Tibial nerve (tissue), 4 donors: Measurements from ENCODE around the gene ISOC2. TPM values are rescaled to one million over a fixed set of nuclear protein-coding genes. Genes with fewer than 3 reads are reported as not detected.
A peak's percentile ranks its signal among the peaks of the same experiment; 100 is the strongest.

Experiments used
- DNase-seq, 2 donors: peaks; one replicate each; pipeline ENCODE4 v3.0.0-alpha.2; 2019; ENCODE audit warnings: low spot score in 2 of 2
- H3K27ac ChIP-seq, 4 donors: fragments of 200-600 bp; sonication (generic) in 3 of 4; one replicate each; pipeline ENCODE4 v1.5.1; 2017 to 2019; ENCODE audit warnings: mild to moderate bottlenecking in 1 of 4
- H3K27me3 ChIP-seq, 2 donors: fragments of 200-600 bp; sonication (generic) in 1 of 2; one replicate each; pipeline versions ENCODE4 v1.5.1 to v1.6.0; 2017 to 2019
- H3K36me3 ChIP-seq, 3 donors: fragments of 200-600 bp; sonication (generic); one replicate each; pipeline ENCODE4 v1.5.1; 2018 to 2019
- H3K4me1 ChIP-seq, 4 donors: fragments of 200-600 bp; sonication (generic) in 3 of 4; one replicate each; pipeline ENCODE4 v1.5.1; 2017 to 2019
- H3K4me3 ChIP-seq, 4 donors: fragments of 200-600 bp; sonication (generic) in 3 of 4; one replicate each; pipeline ENCODE4 v1.5.1; 2017 to 2019; ENCODE audit warnings: mild to moderate bottlenecking in 1 of 4, moderate library complexity in 1 of 4
- H3K9me3 ChIP-seq, 4 donors: fragments of 200-600 bp; sonication (generic) in 3 of 4; one replicate each; pipeline ENCODE4 v1.5.1; 2017 to 2019
- EP300 ChIP-seq, 2 donors: sonication (generic); formaldehyde crosslinking; IDR thresholded peaks; one replicate each; pipeline ENCODE4 v1.6.1; 2017; ENCODE audit warnings: antibody characterized with exemption in 2 of 2, mild to moderate bottlenecking in 1 of 2
- POLR2A ChIP-seq, 2 donors: fragments of 450-650 bp; IDR thresholded peaks; one replicate each; pipeline ENCODE4 v1.6.1; 2017; ENCODE audit warnings: antibody characterized with exemption in 2 of 2, mild to moderate bottlenecking in 2 of 2, moderate library complexity in 2 of 2
- WGBS, 2 donors: methylation state at CpG; one replicate each; pipeline ENCODE4 v1.1.5; 2018; 5-methylcytosine and 5-hydroxymethylcytosine counted together
- total RNA-seq, 4 donors: library from RNA; depleted of rRNA; stranded (reverse); fragments of >200 nt; gene quantifications; one replicate each; pipeline ENCODE4 v1.1.0, GENCODE V29; 2016
- TF ChIP-seq, protein P1 (sequence below), 5 experiments: fragments of 200-600 bp in 3 of 5; fragments of 450-650 bp in 2 of 5; sonication (generic) in 3 of 5; IDR thresholded peaks; one replicate each; pipeline ENCODE4 v1.5.1; 2016 to 2019; ENCODE audit warnings: antibody characterized with exemption in 5 of 5, mild to moderate bottlenecking in 3 of 5, moderate library complexity in 2 of 5

The ISOC2 gene
- total RNA-seq, 4 donors from 2014 or later = 38.0 to 80.4 (median 65.9) TPM

DNA sequence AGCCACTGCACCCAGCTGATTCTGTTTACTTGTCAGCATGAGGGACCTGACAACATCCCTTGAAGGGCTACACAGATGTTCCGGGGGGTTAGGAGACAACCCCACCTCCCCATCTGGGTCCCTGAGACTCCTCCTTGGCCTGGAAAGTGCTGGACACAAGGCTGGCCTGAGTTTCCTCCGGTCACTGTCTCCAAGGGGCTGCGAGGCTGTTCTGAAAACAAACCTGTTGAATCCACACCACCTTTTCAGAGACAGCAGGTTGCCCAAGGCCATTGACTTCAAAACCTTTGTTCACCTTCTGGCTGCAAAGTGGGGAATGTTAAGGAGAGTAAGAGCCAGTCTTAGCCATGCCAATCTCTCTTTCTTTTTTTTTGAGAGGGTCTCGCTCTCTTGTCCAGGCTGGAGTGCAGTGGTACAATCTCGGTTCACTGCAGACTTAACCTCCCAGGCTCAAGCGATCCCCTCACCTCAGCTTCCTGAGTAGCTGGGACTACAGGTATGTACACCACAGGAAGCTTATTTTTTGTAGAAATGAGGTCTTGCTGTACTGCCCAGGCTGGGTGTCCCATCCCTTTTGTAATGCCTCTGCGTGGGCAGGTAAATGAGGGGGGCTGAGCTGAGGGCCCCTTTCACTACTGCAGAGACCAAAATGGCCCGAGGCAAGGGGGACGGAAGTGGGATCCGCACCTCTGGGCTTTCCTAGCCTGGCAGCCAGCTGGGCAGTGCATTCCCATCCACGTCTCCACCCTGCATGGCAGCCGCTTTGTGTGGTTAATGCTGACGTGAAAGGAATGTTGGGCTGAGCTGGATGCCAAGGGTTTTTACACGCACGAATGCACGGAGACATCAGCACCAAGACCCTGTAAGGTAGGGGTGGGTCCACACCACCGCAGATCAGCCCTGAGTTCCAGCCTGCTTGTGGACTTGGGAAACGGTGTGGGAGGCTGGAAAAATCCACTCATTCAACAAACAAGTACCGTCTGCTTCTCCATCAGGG is 13.1 kb upstream of the ISOC2 start:
- Histone ChIP-seq H3K9me3 (no peaks in the 10 kb centered on the region), H3K27me3 (no peaks in the 10 kb centered on the region), H3K4me1 (peaks cover 0 to 55% (median 37%) of the 10 kb centered on the region in 4 donors), H3K27ac (peak overlapping the region; percentile 2 to 99 (median 77)), H3K36me3 (no peaks in the 10 kb centered on the region), H3K4me3 (no peak overlapping the region)
- DNase-seq = no peak
- 71 to 78% methylated on average over 19 of the region's 19 CpGs for WGBS, 2 donors
- TF ChIP-seq EP300 (IDR thresholded peaks at IDR 0.05) (no peak), POLR2A (IDR thresholded peaks at IDR 0.05) (no peak)
- TF ChIP-seq, protein P1, sequence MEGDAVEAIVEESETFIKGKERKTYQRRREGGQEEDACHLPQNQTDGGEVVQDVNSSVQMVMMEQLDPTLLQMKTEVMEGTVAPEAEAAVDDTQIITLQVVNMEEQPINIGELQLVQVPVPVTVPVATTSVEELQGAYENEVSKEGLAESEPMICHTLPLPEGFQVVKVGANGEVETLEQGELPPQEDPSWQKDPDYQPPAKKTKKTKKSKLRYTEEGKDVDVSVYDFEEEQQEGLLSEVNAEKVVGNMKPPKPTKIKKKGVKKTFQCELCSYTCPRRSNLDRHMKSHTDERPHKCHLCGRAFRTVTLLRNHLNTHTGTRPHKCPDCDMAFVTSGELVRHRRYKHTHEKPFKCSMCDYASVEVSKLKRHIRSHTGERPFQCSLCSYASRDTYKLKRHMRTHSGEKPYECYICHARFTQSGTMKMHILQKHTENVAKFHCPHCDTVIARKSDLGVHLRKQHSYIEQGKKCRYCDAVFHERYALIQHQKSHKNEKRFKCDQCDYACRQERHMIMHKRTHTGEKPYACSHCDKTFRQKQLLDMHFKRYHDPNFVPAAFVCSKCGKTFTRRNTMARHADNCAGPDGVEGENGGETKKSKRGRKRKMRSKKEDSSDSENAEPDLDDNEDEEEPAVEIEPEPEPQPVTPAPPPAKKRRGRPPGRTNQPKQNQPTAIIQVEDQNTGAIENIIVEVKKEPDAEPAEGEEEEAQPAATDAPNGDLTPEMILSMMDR (IDR thresholded peaks at IDR 0.05) = no peak

DNA sequence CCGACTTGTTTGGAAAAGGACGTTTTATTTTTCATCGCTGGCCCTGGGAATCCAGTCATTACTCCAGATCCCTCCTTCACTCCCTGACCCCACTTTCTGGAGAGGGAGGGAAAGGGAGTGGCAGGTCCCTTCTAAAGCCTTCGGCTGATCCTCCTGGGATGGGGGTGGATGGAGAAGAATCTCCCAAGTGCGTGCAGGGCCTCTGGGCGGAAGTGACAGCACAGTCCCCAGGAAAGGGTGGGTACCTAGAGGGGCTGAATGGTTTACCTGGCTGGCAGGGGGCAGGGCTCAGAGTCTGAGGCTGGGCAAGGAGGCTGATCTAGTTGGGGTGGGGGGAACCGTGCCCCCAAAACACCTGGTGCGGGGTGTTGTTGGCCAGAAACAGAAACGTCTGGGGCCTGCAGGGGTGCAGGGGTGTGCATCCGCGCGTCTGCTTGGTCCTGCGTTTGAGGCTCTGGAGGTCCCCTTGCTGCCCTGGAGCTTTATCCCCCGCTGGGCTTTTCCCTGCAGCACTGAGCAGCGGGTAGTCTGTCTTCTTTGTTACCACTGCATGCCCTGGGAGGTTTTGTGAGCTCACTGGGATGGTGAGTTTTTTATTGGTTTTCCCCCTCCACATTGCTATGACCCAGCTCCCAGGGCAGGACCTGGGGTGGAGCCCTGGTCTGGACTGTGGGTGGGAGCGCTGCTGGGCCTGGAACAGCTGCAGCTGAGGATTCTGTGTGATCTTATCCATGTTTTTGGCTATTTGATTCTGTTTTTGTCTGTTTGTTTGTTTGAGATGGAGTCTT is 12.0 kb upstream of the ISOC2 start:
- no peaks in the 10 kb centered on the region for H3K27me3 ChIP-seq
- DNase-seq = no peak
- no peaks in the 10 kb centered on the region for H3K36me3 ChIP-seq
- H3K4me1 ChIP-seq = peaks cover 0 to 51% (median 37%) of the 10 kb centered on the region in 4 donors
- WGBS, 2 donors = 33 to 36% methylated on average over 16 of the region's 16 CpGs
- TF ChIP-seq EP300 (IDR thresholded peaks at IDR 0.05) (no peak), POLR2A (IDR thresholded peaks at IDR 0.05) (no peak)
- TF ChIP-seq, protein P1 (IDR thresholded peaks at IDR 0.05) = no peak
- H3K4me3 ChIP-seq = peak overlapping the region in 1 of 4 donors; percentile 12
- H3K9me3 ChIP-seq = no peaks in the 10 kb centered on the region
- H3K27ac ChIP-seq = peak overlapping the region; percentile 2 to 97 (median 68)

DNA sequence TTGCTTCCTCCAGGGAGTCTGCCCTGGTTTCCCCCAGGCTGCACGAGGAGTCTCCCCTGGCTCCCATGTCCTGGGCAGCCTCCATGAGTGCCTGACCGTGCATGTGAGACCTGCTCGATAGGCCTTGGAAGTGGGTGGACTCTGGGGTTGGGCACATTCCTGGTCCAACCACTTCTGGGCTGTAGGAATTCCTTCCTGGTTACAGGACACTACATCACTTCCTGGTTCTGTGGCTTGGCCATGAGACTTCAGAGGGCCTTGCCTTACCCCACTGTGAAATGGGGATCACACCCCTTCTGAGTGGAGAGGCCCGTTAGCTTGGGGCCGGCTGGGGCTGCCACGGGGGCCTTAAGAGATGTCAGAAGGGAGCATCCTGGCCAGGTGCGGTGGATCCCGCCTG is 11.0 kb upstream of the ISOC2 start:
- Histone ChIP-seq H3K27ac (peak overlapping the region in 2 of 4 donors; percentile 80 to 97), H3K36me3 (no peaks in the 10 kb centered on the region), H3K27me3 (no peaks in the 10 kb centered on the region), H3K4me3 (no peak overlapping the region), H3K4me1 (peaks cover 0 to 49% (median 30%) of the 10 kb centered on the region in 4 donors), H3K9me3 (no peaks in the 10 kb centered on the region)
- no peak for DNase-seq
- WGBS, 2 donors = 65 to 67% methylated on average over 8 of the region's 8 CpGs
- TF ChIP-seq EP300 (IDR thresholded peaks at IDR 0.05) (no peak), POLR2A (IDR thresholded peaks at IDR 0.05) (no peak)
- TF ChIP-seq, protein P1 (IDR thresholded peaks at IDR 0.05) = no peak

DNA sequence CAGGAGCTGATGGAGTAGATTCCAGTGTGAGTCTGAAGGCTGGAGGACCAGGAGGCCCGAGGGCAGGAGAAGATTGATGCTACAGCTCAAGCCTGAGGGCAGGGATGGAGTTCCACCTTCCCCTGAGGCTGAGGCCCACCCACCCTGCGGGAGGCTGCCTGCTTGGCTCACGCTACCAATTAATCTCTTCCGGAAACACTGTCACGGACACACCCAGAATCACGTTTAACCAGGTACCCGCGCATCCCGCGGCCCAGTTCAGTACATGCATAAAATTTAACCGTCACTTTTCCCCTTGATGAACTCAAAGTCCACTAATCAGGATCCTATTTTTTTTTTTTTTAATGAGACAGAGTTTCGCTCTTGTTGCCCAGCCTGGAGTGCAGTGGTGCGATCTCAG is 9.8 kb upstream of the ISOC2 start:
- Histone ChIP-seq H3K27ac (no peak overlapping the region), H3K4me1 (peaks cover 0 to 48% (median 27%) of the 10 kb centered on the region in 4 donors), H3K27me3 (no peaks in the 10 kb centered on the region), H3K4me3 (no peak overlapping the region), H3K36me3 (no peaks in the 10 kb centered on the region), H3K9me3 (no peaks in the 10 kb centered on the region)
- WGBS, 2 donors = 81 to 86% methylated on average over 13 of the region's 13 CpGs
- DNase-seq = no peak
- TF ChIP-seq, protein P1 (IDR thresholded peaks at IDR 0.05) = no peak
- no peak for TF ChIP-seq EP300 (IDR thresholded peaks at IDR 0.05)
- TF ChIP-seq POLR2A (IDR thresholded peaks at IDR 0.05) = no peak
